GM21619 (cell line): ENCODE results near the gene AP5B1.

Experiments used
- ATAC-seq: cut with Tn5 transposase; IDR thresholded peaks from one replicate; pipeline ENCODE4 v1.9.1; 2021; ENCODE audit not compliant: unreplicated experiment

The AP5B1 gene, protein sequence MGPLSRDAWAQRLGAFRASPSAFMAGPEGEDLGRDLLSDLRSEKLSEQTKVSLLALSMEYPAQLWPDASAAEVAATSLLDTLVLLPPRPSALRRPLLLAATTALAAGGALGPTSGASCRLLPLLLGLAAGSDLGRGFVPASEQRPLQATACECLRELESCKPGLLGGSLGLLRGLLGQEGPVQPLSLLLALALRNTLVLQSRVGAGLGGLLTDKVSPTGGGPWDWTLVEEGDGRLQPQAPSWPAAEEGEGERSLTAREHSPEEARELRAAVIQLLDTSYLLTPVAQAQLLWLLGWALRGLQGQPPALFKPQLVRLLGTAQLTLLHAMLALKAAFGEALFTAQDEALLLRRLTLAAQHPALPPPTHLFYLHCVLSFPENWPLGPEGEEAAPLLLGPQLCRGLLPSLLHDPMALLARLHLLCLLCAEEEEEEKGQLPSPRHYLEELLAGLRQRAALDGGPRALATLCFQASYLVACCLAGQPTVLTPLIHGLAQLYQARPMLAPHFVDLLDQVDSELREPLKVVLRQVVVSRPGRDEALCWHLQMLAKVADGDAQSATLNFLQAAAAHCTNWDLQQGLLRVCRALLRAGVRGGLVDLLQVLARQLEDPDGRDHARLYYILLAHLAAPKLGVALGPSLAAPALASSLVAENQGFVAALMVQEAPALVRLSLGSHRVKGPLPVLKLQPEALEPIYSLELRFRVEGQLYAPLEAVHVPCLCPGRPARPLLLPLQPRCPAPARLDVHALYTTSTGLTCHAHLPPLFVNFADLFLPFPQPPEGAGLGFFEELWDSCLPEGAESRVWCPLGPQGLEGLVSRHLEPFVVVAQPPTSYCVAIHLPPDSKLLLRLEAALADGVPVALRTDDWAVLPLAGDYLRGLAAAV

GRCh38 chr11:65780770-65781151, at the start of gene AP5B1:
TSS of gene AP5B1 (minus strand) at chr11:65780976. CDS start at chr11:65780591, 385 bp downstream.
- peak; percentile 53 for ATAC-seq

DNA sequence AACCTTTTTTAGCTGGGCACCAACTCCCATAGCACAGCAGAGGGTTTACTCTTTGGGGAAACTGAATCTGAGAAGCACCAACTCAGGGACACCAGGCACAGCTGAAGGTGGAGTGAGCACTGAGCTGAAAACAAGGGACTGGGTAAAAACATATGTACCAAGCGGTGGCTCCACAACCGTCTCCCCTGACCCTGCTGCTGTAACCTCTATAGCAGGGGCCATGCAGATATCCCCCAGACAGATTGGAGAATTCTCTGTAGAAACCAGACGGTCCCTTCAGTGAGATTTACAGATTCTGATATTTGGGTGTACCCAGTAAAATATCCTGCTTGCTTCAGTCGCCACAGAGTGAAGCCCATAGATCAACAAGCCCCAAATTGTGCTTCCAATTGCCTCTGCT, 48.7 kb upstream of the AP5B1 start:
- ATAC-seq = no peak

DNA sequence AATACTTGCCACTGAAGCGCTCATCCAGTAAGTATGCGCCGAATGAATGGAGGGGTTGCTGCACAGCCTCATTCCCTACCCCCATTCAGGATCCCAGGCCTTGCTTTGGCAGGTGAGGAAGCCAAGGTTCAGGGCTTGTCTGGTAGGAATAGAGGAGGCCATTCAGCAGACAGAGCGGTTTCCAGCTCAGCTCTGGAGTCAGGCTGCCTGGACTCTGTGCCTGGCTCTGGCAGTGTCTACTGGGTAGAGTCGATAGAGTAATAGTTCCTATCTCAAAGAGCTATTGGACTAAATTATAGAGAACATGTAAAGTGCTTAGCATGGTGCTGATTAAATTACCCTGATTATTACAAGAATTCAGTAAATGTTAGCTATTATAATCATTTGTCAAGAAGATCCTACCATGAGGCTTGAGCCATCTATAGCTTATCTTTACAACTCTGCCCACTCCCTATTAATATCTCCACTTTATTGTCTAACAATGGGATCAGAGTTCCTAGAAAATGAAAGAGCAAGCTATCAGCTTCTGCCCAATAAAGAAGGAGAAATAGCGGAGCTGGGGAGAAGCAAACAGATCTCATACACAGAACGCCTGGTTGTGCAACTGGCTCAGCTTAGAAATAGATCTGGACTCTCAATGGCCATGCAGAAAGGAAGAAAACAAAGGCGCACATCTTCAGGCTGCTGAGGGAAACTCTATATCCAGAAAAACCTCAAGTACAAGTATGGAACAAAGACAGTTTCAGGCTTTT, 46.4 kb upstream of the AP5B1 start:
- no peak for ATAC-seq

DNA sequence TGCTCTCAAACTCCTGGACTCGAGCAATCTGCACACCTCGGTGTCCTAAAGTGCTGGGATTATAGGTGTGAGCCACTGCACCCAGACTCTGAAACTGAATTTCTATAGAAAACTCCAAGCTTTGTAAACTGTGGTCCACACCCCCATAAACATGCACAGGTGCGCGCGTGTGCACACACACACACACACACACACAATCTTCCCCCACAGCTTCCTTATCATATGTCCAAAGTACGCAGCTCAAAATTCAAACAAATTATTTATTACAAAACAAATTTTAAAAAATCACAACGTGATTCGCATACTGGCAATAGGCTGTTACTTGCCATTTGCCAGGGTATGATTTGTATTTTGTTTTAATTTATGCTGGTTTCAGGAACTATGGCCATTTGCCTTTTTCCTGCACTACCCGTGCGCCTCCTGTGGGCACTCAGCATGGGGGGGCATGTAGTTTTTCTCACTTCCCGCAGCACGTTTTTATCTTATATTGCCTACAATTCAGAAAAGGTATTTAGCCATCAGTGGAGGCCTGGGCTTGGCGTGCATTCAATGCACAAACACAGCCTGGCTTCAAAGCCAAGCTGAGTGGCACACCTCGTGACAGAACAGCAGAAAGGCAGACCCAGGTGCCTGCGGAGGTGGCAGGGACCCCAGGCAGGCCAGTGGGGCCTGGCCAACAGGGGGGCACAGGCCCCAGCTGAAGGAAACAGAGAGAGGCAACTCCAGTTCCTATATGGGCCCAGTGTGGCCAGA, 42.2 kb upstream of the AP5B1 start:
- no peak for ATAC-seq

GRCh38 chr11:65821107-65821506, 40.3 kb upstream of the AP5B1 start:
- ATAC-seq = no peak

- peak; percentile 80 for ATAC-seq
Observed at GRCh38 chr11:65817835-65818680, 37.3 kb upstream of the AP5B1 start.

DNA sequence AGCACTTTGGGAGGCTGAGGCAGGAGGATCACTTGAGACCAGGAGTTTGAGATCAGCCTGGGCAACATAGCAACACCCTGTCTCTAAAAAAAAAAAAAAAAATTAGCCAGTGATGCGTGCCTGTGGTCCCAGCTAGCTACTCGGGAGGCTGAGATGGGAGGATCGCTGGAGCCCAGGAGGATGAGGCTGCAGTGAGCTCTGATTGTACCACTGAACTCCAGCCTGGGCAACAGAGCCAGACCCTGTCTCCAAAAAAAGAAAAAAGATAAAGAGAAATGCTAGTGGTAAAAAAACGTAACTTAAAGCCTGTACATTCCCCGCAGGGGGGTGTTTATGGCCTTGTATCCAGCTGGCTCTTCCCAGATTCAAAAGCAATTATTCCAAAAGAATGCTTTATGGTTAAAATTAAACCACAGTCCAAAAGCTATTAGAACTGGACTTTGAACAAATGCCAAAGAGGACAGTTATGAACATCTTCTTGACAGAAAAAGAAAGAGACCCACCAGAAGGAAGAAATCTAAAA, 36.6 kb upstream of the AP5B1 start:
- ATAC-seq = no peak

DNA sequence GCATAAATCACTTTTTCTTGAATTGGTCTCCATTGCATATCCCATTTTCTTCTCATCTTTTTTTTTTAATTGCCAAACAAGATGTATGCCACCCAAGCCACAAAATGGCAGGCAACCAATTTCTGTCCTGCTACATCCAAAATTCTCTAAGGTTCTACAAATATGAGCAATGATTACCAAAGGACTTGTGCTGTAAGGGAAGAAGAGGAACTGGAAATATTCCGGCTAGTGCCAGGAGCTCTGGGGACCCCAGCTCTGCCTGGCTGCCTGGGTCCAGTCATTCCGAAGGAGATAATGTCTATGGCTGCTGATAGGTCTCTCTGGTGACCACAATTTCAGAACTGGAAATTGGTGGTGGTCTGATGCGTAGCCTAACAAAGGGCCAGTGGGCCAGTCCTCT, 35.9 kb upstream of the AP5B1 start:
- ATAC-seq = no peak

DNA sequence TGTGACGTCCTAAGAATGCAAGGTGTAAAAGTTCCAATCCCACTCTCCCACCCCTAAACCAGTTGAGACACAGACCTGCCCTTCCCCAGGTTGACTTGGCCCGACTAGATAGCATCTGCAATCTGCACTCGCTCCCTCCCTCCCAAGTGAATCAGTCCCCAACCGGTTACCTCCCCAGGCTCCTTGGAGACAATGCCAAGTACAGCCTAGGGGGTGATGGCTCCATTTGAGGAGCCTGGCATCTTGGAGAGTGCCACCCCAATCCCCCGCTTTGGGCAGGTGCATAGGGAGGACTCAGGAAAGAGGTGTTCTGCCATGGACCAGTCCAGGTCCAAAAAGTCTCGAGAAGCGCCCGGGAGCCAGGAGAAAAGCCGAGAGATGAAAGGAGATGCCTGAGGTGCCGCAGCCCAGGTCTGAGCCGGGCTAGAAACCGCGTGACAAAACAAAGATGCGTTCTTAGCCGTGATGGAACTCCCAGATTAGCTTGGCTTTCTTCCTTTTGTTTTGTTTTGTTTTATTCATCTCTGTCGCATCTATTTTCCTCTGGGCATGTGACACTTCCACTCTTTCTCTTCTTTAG, 34.3 kb upstream of the AP5B1 start:
- no peak for ATAC-seq

- no peak for ATAC-seq
Observed at GRCh38 chr11:65814131-65814985, 33.6 kb upstream of the AP5B1 start.

GRCh38 chr11:65811764-65812475, 31.1 kb upstream of the AP5B1 start:
- no peak for ATAC-seq

- no peak for ATAC-seq
Observed at GRCh38 chr11:65810046-65810868, 29.5 kb upstream of the AP5B1 start.

DNA sequence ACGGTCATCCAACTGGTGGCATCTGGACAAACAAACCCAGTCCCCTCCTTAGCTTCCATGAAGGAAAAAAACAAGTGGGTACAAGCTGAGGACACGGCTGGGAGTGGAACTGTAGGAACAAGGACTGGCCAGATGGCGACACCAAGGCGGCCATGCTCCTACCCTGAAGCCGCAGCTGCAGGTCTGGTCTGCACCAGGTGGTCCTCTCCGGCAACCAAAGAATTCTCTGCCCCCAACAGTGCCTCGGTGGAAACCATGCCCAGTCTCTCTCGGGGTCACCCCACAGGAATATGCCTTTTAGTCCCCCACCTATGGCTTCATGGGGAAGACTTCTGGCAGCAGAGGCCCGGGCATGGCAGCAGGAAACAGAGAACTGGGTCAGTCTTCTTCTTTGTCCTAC, 28.7 kb upstream of the AP5B1 start:
- no peak for ATAC-seq

GRCh38 chr11:65808744-65809341, 28.1 kb upstream of the AP5B1 start:
- no peak for ATAC-seq

- ATAC-seq = no peak
Observed at GRCh38 chr11:65806979-65807378, 26.2 kb upstream of the AP5B1 start.

GRCh38 chr11:65803797-65804492, 23.2 kb upstream of the AP5B1 start:
- no peak for ATAC-seq
